GM23338 (cell line): ENCODE results near the gene PTPA. TPM values are rescaled to one million over a fixed set of nuclear protein-coding genes. Genes with fewer than 3 reads are reported as not detected.

Source experiments
- ATAC-seq: fragments of 200-7000 bp; cut with Tn5 transposase; 3 replicates; pipeline ENCODE4 v1.9.1; 2020
- DNase-seq: peaks from one replicate; pipeline ENCODE4 v3.0.0-alpha.2; 2015; ENCODE audit warnings: low spot score
- H2AFZ ChIP-seq: fragments of 200-600 bp; sonication (generic); 2 replicates; pipeline ENCODE4 v1.8.0; 2016; ENCODE audit warnings: antibody characterized with exemption, mild to moderate bottlenecking, moderate library complexity
- H3F3A ChIP-seq: fragments of 200-600 bp; sonication (generic); replicated peaks from 2 replicates; pipeline ENCODE4 v1.8.0; 2017; ENCODE audit warnings: antibody characterized with exemption, mixed run types, low read depth
- H3K27ac ChIP-seq: fragments of 200-600 bp; sonication (generic); 2 replicates; pipeline ENCODE4 v1.6.1; 2016; ENCODE audit warnings: low read depth
- H3K27me3 ChIP-seq: fragments of 200-600 bp; sonication (generic); 2 replicates; pipeline ENCODE4 v1.8.0; 2016; ENCODE audit warnings: mild to moderate bottlenecking, mixed run types, moderate library complexity; ENCODE audit not compliant: insufficient read depth
- H3K36me3 ChIP-seq: fragments of 200-600 bp; sonication (generic); 2 replicates; pipeline ENCODE4 v1.8.0; 2016; ENCODE audit warnings: mild to moderate bottlenecking; ENCODE audit not compliant: insufficient read depth
- H3K4me1 ChIP-seq: fragments of 200-600 bp; sonication (generic); 2 replicates; pipeline ENCODE4 v1.8.0; 2016; ENCODE audit warnings: mild to moderate bottlenecking, moderate library complexity; ENCODE audit not compliant: insufficient read depth
- H3K4me2 ChIP-seq: fragments of 200-600 bp; sonication (generic); 2 replicates; pipeline ENCODE4 v1.7.1; 2017; ENCODE audit warnings: mixed run types
- H3K4me3 ChIP-seq: fragments of 200-600 bp; sonication (generic); 2 replicates; pipeline ENCODE4 v1.6.1; 2016; ENCODE audit warnings: mixed run types
- H3K79me2 ChIP-seq: fragments of 200-600 bp; sonication (generic); replicated peaks from 2 replicates; pipeline ENCODE4 v1.8.0; 2017; ENCODE audit warnings: mild to moderate bottlenecking; ENCODE audit not compliant: insufficient read depth
- H3K9me2 ChIP-seq: fragments of 200-600 bp; sonication (generic); 2 replicates; pipeline ENCODE4 v1.8.0; 2017; ENCODE audit not compliant: insufficient read depth
- H4K20me1 ChIP-seq: fragments of 200-600 bp; sonication (generic); replicated peaks from 2 replicates; pipeline ENCODE4 v1.8.0; 2017; ENCODE audit warnings: mild to moderate bottlenecking; ENCODE audit not compliant: insufficient read depth
- H3K27ac Mint-ChIP-seq: 2 replicates; pipeline ENCODE4 v1.8.0; 2020; ENCODE audit warnings: inconsistent platforms, mild to moderate bottlenecking, moderate library complexity, mixed read lengths
- H3K27me3 Mint-ChIP-seq: 3 replicates; pipeline ENCODE4 v1.8.0; 2022; ENCODE audit warnings: low read depth, mild to moderate bottlenecking, moderate library complexity, mixed read lengths, inconsistent platforms; ENCODE audit not compliant: insufficient read depth, poor library complexity
- H3K36me3 Mint-ChIP-seq: 3 replicates; pipeline ENCODE4 v1.8.0; 2021; ENCODE audit warnings: low read depth, mild to moderate bottlenecking, inconsistent platforms, moderate library complexity, mixed read lengths
- H3K4me1 Mint-ChIP-seq: 3 replicates; pipeline ENCODE4 v1.8.0; 2020; ENCODE audit warnings: mild to moderate bottlenecking, inconsistent platforms, mixed read lengths
- H3K4me3 Mint-ChIP-seq: 3 replicates; pipeline ENCODE4 v1.8.0; 2021; ENCODE audit warnings: moderate library complexity, mild to moderate bottlenecking, inconsistent platforms, mixed read lengths
- H3K9me3 Mint-ChIP-seq: 3 replicates; pipeline ENCODE4 v1.8.0; 2020; ENCODE audit warnings: moderate library complexity, mild to moderate bottlenecking, inconsistent platforms, mixed read lengths
- CREB1 ChIP-seq: fragments of 250-450 bp; sonication (Bioruptor Pico); IDR thresholded peaks from 2 replicates; pipeline ENCODE4 v1.5.0; 2020; ENCODE audit warnings: low read depth, mild to moderate bottlenecking, moderate library complexity
- ETS1 ChIP-seq: IDR thresholded peaks from 2 replicates; pipeline ENCODE4 v1.6.1; 2016; ENCODE audit warnings: antibody characterized with exemption
- EZH2 ChIP-seq: fragments of 200-600 bp; sonication (generic); IDR thresholded peaks from one replicate; pipeline ENCODE4 v1.8.0; 2017; ENCODE audit warnings: antibody characterized with exemption, mild to moderate bottlenecking, low read depth; ENCODE audit not compliant: unreplicated experiment
- EZH2phosphoT487 ChIP-seq: fragments of 200-600 bp; sonication (generic); IDR thresholded peaks from one replicate; pipeline ENCODE4 v1.8.1; 2018; ENCODE audit warnings: antibody characterized with exemption; ENCODE audit not compliant: unreplicated experiment
- JUNB ChIP-seq: IDR thresholded peaks from one replicate; pipeline ENCODE4 v1.6.1; 2016; ENCODE audit warnings: antibody characterized with exemption; ENCODE audit not compliant: unreplicated experiment
- POLR2AphosphoS5 ChIP-seq: IDR thresholded peaks from 2 replicates; pipeline ENCODE4 v1.6.1; 2016; ENCODE audit warnings: antibody characterized with exemption, low read depth
- REST ChIP-seq: IDR thresholded peaks from one replicate; pipeline ENCODE4 v1.6.1; 2018; ENCODE audit warnings: antibody characterized with exemption; ENCODE audit not compliant: unreplicated experiment
- STAT1 ChIP-seq: IDR thresholded peaks from one replicate; pipeline ENCODE4 v1.6.1; 2016; ENCODE audit warnings: antibody characterized with exemption; ENCODE audit not compliant: unreplicated experiment
- ZNF114 ChIP-seq: fragments of 250-450 bp; sonication (Bioruptor Pico); IDR thresholded peaks from 2 replicates; pipeline ENCODE4 v1.5.0; 2020; ENCODE audit warnings: mild to moderate bottlenecking, moderate library complexity
- ZNF331 ChIP-seq: fragments of 250-450 bp; sonication (Bioruptor Pico); IDR thresholded peaks from 2 replicates; pipeline ENCODE4 v1.5.0; 2020; ENCODE audit warnings: low read depth, mild to moderate bottlenecking, moderate library complexity
- ZNF462 ChIP-seq: fragments of 250-450 bp; sonication (Bioruptor Pico); IDR thresholded peaks from 2 replicates; pipeline ENCODE4 v1.5.0; 2020; ENCODE audit warnings: mild to moderate bottlenecking, moderate library complexity
- polyA plus RNA-seq: library from polyadenylated mRNA; unstranded; fragments of >200 nt; fragmentation: Nextera tagmentation; extraction: Ambion mirVana; gene quantifications from 2 replicates; pipeline ENCODE4 v1.2.1, GENCODE V29; 2016
- total RNA-seq: library from RNA; depleted of rRNA; stranded (reverse); fragments of >200 nt; shearing (Covaris generic); gene quantifications from 2 replicates; pipeline ENCODE4 v1.2.3, GENCODE V29; 2014

PTPA gene
- total and polyA plus RNA-seq, 2 experiments from 2014 or later: 53.9 to 122 TPM

GRCh38 chr9:129185402-129185801, 74.2 kb downstream of the PTPA start:
- H3K27ac ChIP-seq: no peak overlapping the region
- peaks cover 22% of the 10 kb centered on the region for H4K20me1 ChIP-seq
- H3K36me3 ChIP-seq: no peaks in the 10 kb centered on the region
- Mint-ChIP-seq H3K27me3 (peaks cover 62% of the 10 kb centered on the region), H3K9me3 (no peaks in the 10 kb centered on the region), H3K4me3 (no peak overlapping the region), H3K27ac (no peak overlapping the region), H3K4me1 (peaks cover 6% of the 10 kb centered on the region), H3K36me3 (no peaks in the 10 kb centered on the region)
- H3K27me3 ChIP-seq: peaks cover 34% of the 10 kb centered on the region
- no peaks in the 10 kb centered on the region for H3K4me1 ChIP-seq
- no peak overlapping the region for H2AFZ ChIP-seq
- no peaks in the 10 kb centered on the region for H3K9me2 ChIP-seq
- no peak for ATAC-seq
- no peak for TF ChIP-seq EZH2
- no peak for TF ChIP-seq ZNF331 (CRISPR knock-in tag)
- no peak for TF ChIP-seq STAT1
- no peak for TF ChIP-seq ETS1
- no peak for TF ChIP-seq REST
- no peak overlapping the region for H3K4me2 ChIP-seq
- H3F3A ChIP-seq: 0 out of 2 replicates have a peak, but pooled peaks cover 8% of the 10 kb centered on the region
- DNase-seq: no peak
- H3K79me2 ChIP-seq: no peaks in the 10 kb centered on the region
- H3K4me3 ChIP-seq: no peak overlapping the region

- no peak for ATAC-seq
- no peaks in the 10 kb centered on the region for H3K36me3 Mint-ChIP-seq
- peaks cover 6% of the 10 kb centered on the region for H3K4me1 Mint-ChIP-seq
- Histone ChIP-seq H3K4me1 (no peaks in the 10 kb centered on the region), H3K9me2 (no peaks in the 10 kb centered on the region), H3K27me3 (peaks cover 28% of the 10 kb centered on the region), H3K36me3 (no peaks in the 10 kb centered on the region), H2AFZ (no peak overlapping the region), H4K20me1 (peaks cover 16% of the 10 kb centered on the region), H3K4me2 (no peak overlapping the region), H3K79me2 (no peaks in the 10 kb centered on the region), H3K4me3 (no peak overlapping the region), H3F3A (0 out of 2 replicates have a peak, but pooled peaks cover 8% of the 10 kb centered on the region), H3K27ac (no peak overlapping the region)
- H3K9me3 Mint-ChIP-seq: no peaks in the 10 kb centered on the region
- DNase-seq: no peak
- H3K27me3 Mint-ChIP-seq: peaks cover 56% of the 10 kb centered on the region
- H3K4me3 Mint-ChIP-seq: no peak overlapping the region
- no peak overlapping the region for H3K27ac Mint-ChIP-seq
- no peak for TF ChIP-seq POLR2AphosphoS5
- no peak for TF ChIP-seq JUNB
- TF ChIP-seq STAT1: no peak
- TF ChIP-seq CREB1: no peak
- TF ChIP-seq ZNF462 (CRISPR knock-in tag): no peak
- no peak for TF ChIP-seq EZH2phosphoT487
- TF ChIP-seq EZH2: no peak
- no peak for TF ChIP-seq ZNF114 (CRISPR knock-in tag)
Measured at GRCh38 chr9:129185991-129186390, 74.8 kb downstream of the PTPA start.
